Kidney (tissue), 14 donors: ENCODE results near the gene KLHL25. TPM values are rescaled to one million over a fixed set of nuclear protein-coding genes. Genes with fewer than 3 reads are reported as not detected.

ENCODE experiments used
- DNase-seq, 5 donors: peaks; one replicate each; pipeline ENCODE4 v3.0.0-alpha.2; 2013 to 2020
- FAIRE-seq: peaks from 2 replicates; lab custom pipeline; 2012; peaks lifted over from hg19 to GRCh38; lab: Jason Lieb, UNC
- H3K27ac ChIP-seq, 2 donors: one replicate each; pipeline ENCODE4 v1.7.0; 2013; ENCODE audit warnings: low read depth in 2 of 2, low read length in 2 of 2, inconsistent platforms in 1 of 2
- H3K27me3 ChIP-seq: one replicate; pipeline ENCODE4 v1.7.1; 2013; ENCODE audit warnings: low read length, inconsistent platforms; ENCODE audit not compliant: control insufficient read depth, insufficient read depth
- H3K36me3 ChIP-seq, 3 donors: one replicate each; pipeline versions ENCODE4 v1.7.0 to v1.7.1; 2013; ENCODE audit warnings: low read length in 3 of 3, control low read depth in 1 of 3, inconsistent platforms in 1 of 3; ENCODE audit not compliant: insufficient read depth in 3 of 3, control insufficient read depth in 2 of 3
- H3K4me1 ChIP-seq, 3 donors: one replicate each; pipeline versions ENCODE4 v1.7.0 to v1.7.1; 2013; ENCODE audit warnings: low read length in 3 of 3, inconsistent platforms in 1 of 3, low read depth in 1 of 3; ENCODE audit not compliant: control insufficient read depth in 2 of 3, insufficient read depth in 2 of 3
- H3K4me3 ChIP-seq, 3 donors: one replicate each; pipeline versions ENCODE4 v1.7.0 to v1.8.1; 2013; ENCODE audit warnings: low read length in 3 of 3, control low read depth in 1 of 3, inconsistent platforms in 1 of 3
- H3K9ac ChIP-seq, 3 donors: one replicate each; pipeline versions ENCODE4 v1.7.0 to v1.7.1; 2013; ENCODE audit warnings: low read length in 3 of 3, control low read depth in 1 of 3, inconsistent platforms in 1 of 3
- H3K9me3 ChIP-seq, 3 donors: one replicate each; pipeline versions ENCODE4 v1.7.0 to v1.7.1; 2013; ENCODE audit warnings: low read length in 3 of 3, control low read depth in 1 of 3, inconsistent platforms in 1 of 3; ENCODE audit not compliant: control insufficient read depth in 2 of 3, insufficient read depth in 1 of 3
- intact Hi-C: fragments of 100-400 bp; cut with DNase I; formaldehyde crosslinking; loops from one replicate; pipeline ENCODE4 v1.11.1; 2022
- microRNA-seq: library from miRNA; unstranded; fragments of <30 nt; microRNA quantifications from one replicate; pipeline ENCODE4 v1.2.0, GENCODE V29; 2020
- polyA plus RNA-seq: library from polyadenylated mRNA; stranded (reverse); fragments of 350-450 nt; fragmentation: Illumina TruSeq; extraction: RNeasy Lipid Tissue Mini Kit (QIAGEN cat#74804); gene quantifications from one replicate; pipeline ENCODE4 v1.2.3, GENCODE V29; 2014; ENCODE audit warnings: low read depth, low replicate concordance; ENCODE audit not compliant: insufficient read depth
- total RNA-seq: library from RNA; stranded (reverse); fragmentation: NEBNext Ultra II Directional; extraction: Animal tissue kit (Norgen Biotek cat#: 25700); gene quantifications from one replicate; pipeline ENCODE4 v1.2.1, GENCODE V29; 2021
- TF ChIP-seq, protein P1 (sequence below): IDR thresholded peaks from 3 replicates; pipeline ENCODE4 v1.5.1; 2012; ENCODE audit warnings: mild to moderate bottlenecking, moderate library complexity, borderline replicate concordance; ENCODE audit not compliant: insufficient read depth; ENCODE audit errors: extremely low read depth
- donor health status: control.
- donor health status: control.
- donor health status: control.
- donor health status: control.
- donor health status: control.
- donor health status: DM: yes; HTN: yes; CAD: no.
- donor health status: Normal renal cell carcinoma (clear cell type).

Gene KLHL25
- total and polyA plus RNA-seq, 2 donors from 2014 or later, result 5.3 to 8.4 TPM

DNA sequence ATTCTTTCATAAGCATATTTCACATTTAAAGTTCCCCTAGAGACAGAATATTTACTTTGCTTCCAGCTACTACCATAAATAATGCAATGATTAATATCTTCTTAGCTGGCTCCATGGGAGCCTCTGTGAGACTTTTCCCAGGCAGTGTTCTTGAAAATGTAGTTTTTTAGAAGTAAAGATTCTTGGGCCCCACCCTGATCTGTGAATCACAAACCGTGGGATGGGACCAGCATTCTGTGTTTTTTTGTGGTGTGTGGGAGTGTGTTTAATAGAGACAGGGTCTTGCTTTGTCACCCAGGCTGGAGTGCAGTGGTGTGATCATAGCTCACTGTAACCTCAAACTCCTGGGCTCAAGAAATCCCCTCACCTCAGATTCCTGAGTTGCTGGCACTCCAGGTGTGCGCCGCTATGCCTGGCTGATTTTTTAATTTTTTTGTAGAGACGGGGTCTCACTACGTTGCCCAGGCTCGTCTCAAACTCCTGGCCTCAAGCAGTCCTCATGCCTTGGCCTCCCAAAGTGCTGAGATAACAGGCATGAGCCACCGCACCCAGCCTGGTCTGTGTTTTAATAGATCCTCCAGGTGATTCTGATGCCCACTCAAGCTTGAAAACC, 83.0 kb downstream of the KLHL25 start:
- H3K36me3 ChIP-seq, result peaks cover 0 to 12% (median 10%) of the 10 kb centered on the region in 3 donors
- peaks cover 5 to 14% (median 8%) of the 10 kb centered on the region in 3 donors for H3K4me1 ChIP-seq
- no peak overlapping the region for H3K9ac ChIP-seq
- DNase-seq (no peak), FAIRE-seq (no peak)
- TF ChIP-seq, protein P1, sequence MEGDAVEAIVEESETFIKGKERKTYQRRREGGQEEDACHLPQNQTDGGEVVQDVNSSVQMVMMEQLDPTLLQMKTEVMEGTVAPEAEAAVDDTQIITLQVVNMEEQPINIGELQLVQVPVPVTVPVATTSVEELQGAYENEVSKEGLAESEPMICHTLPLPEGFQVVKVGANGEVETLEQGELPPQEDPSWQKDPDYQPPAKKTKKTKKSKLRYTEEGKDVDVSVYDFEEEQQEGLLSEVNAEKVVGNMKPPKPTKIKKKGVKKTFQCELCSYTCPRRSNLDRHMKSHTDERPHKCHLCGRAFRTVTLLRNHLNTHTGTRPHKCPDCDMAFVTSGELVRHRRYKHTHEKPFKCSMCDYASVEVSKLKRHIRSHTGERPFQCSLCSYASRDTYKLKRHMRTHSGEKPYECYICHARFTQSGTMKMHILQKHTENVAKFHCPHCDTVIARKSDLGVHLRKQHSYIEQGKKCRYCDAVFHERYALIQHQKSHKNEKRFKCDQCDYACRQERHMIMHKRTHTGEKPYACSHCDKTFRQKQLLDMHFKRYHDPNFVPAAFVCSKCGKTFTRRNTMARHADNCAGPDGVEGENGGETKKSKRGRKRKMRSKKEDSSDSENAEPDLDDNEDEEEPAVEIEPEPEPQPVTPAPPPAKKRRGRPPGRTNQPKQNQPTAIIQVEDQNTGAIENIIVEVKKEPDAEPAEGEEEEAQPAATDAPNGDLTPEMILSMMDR, result no peak
- intact Hi-C loops, result no loop called here
- H3K4me3 ChIP-seq, result no peak overlapping the region
- no peaks in the 10 kb centered on the region for H3K9me3 ChIP-seq
- H3K27me3 ChIP-seq, result no peaks in the 10 kb centered on the region
- H3K27ac ChIP-seq, result no peak overlapping the region

DNA sequence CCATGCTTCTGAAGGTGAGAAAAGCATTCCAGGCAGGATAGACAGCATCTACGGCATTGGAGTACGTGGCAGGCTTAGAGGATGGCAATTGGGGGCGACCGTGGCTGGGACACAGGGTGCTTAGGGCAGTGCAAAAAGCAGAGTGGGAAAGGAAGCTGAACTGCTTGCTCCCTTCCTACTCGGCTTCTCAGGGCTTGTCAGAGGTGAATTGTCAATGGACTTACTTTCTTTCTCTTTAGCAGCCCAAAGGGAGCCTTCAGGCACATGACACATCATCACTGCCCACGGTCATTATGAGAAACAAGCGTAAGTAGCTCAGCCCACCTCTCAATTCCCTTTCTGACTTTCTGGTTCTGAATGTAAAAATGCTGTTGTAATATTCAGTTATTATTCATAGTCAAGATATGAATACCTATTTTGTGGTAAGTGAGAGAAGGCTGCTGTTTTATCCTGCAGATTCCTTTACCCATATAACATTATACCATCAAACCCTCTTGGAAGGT, 84.3 kb downstream of the KLHL25 start:
- DNase-seq (no peak), FAIRE-seq (no peak)
- Histone ChIP-seq H3K9me3 (no peaks in the 10 kb centered on the region), H3K9ac (no peak overlapping the region), H3K4me1 (peaks cover 5 to 17% (median 8%) of the 10 kb centered on the region in 3 donors), H3K27me3 (no peaks in the 10 kb centered on the region), H3K36me3 (peaks cover 0 to 9% (median 3%) of the 10 kb centered on the region in 3 donors), H3K27ac (no peak overlapping the region), H3K4me3 (no peak overlapping the region)
- TF ChIP-seq, protein P1, result no peak
- intact Hi-C loops, result no loop called here

Small RNA genes within 50 kb of the gene (microRNA-seq; reads per million reads assigned to microRNA genes)
- gene MIR1276 (not detected), gene MIR548AP (not detected)
